GM13976 (cell line): ENCODE data around the gene CCT3.

Experiments
- DNase-seq: peaks from one replicate; pipeline ENCODE4 v3.0.0; 2012; ENCODE audit warnings: low spot score
- in situ Hi-C: fragments of 300-500 bp; cut with MboI; formaldehyde crosslinking; loops from one replicate; pipeline ENCODE4 v1.12.0; 2022; ENCODE audit warnings: low sequenced_read_pairs, mixed read lengths, inconsistent platforms; ENCODE audit not compliant: unreplicated experiment
- TF ChIP-seq, protein P1 (sequence below): IDR thresholded peaks from 2 replicates; pipeline ENCODE4 v1.5.1; 2012; ENCODE audit warnings: borderline replicate concordance, mild to moderate bottlenecking; ENCODE audit not compliant: insufficient read depth; ENCODE audit errors: extremely low read depth, missing control alignments, control extremely low read depth

Gene CCT3

DNA sequence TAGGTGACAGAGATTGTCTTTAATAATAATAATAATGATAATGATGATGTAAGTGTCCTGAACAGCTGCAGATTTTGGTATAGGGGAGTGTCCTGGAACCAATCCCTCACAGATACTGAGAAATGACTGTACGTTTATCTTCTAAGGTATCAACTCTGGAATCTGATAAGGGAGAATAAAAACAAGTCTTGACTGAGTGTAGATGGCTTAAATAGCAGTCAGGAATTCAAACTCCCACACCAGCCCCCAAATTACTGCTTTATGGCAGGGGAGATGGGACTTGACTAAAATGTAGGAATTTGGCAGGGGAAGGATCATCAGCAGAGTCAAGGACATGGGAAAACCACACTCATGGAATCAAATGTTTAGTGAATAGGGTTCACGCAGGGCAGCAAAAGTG lies 32.9 kb downstream of the CCT3 start:
- no peak for DNase-seq
- TF ChIP-seq, protein P1, sequence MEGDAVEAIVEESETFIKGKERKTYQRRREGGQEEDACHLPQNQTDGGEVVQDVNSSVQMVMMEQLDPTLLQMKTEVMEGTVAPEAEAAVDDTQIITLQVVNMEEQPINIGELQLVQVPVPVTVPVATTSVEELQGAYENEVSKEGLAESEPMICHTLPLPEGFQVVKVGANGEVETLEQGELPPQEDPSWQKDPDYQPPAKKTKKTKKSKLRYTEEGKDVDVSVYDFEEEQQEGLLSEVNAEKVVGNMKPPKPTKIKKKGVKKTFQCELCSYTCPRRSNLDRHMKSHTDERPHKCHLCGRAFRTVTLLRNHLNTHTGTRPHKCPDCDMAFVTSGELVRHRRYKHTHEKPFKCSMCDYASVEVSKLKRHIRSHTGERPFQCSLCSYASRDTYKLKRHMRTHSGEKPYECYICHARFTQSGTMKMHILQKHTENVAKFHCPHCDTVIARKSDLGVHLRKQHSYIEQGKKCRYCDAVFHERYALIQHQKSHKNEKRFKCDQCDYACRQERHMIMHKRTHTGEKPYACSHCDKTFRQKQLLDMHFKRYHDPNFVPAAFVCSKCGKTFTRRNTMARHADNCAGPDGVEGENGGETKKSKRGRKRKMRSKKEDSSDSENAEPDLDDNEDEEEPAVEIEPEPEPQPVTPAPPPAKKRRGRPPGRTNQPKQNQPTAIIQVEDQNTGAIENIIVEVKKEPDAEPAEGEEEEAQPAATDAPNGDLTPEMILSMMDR, result no peak
- in situ Hi-C loops, result no loop called here

- DNase-seq, result no peak
- TF ChIP-seq, protein P1, result no peak
- in situ Hi-C loops, result no loop called here
Measured at GRCh38 chr1:156303241-156303640, 34.9 kb downstream of the CCT3 start.

- no peak for DNase-seq
- TF ChIP-seq, protein P1, result no peak
- in situ Hi-C loops, result no loop called here
Measured at GRCh38 chr1:156298852-156299357, 39.2 kb downstream of the CCT3 start, which contains the start of gene VHLL. TSS of gene VHLL (minus strand) at chr1:156299307. CDS start at chr1:156299189, 118 bp downstream.

- DNase-seq, result peak; percentile 84
- TF ChIP-seq, protein P1, result no peak
- in situ Hi-C loops, result no loop called here
Measured at GRCh38 chr1:156295391-156295947, 42.6 kb downstream of the CCT3 start, which contains the start of gene GLMP. TSS of gene GLMP (minus strand) at chr1:156295679. CDS start at chr1:156295645, 34 bp downstream.

DNA sequence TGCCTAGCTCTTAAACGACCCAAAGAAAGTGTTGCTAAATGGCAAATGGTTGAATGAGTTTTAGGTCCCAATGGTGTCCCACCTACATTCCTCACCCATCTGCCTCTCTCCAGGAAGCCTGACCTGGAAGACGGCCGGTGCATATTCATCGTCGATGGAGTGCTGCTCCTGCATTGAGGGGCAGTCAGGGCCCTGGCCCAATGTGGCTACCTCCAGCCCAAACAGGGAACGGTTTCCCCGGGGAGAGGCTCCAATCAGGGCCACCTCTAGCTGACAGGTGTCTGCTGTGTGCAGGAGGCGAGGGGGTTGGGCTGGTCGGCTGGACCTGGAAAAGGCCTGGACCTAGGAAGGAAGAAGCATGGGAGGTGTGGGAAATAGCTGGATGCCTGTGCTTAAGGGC lies 44.2 kb downstream of the CCT3 start:
- in situ Hi-C loops, result no loop called here
- TF ChIP-seq, protein P1, result no peak

GRCh38 chr1:156293098-156293434 lies 45.0 kb downstream of the CCT3 start:
- no peak for DNase-seq
- in situ Hi-C loops, result no loop called here
- TF ChIP-seq, protein P1, result no peak

More for the DNA sequence above, 44.2 kb downstream of the CCT3 start:
- DNase-seq, result no peak
